Peyer's patch (tissue), 4 donors: ENCODE data around the gene ZNF569. TPM values are rescaled to one million over a fixed set of nuclear protein-coding genes. Genes with fewer than 3 reads are reported as not detected.

Experiments
- DNase-seq, 3 donors: peaks; one replicate each; pipeline ENCODE4 v3.0.0-alpha.2; 2017 to 2019
- H3K27ac ChIP-seq, 4 donors: fragments of 200-600 bp; sonication (generic); one replicate each; pipeline ENCODE4 v1.5.1; 2016 to 2019
- H3K27me3 ChIP-seq, 2 donors: fragments of 200-600 bp; sonication (generic); one replicate each; pipeline ENCODE4 v1.5.1; 2019
- H3K36me3 ChIP-seq, 3 donors: fragments of 200-600 bp; sonication (generic); one replicate each; pipeline ENCODE4 v1.5.1; 2016 to 2019
- H3K4me1 ChIP-seq, 4 donors: fragments of 200-600 bp; sonication (generic); one replicate each; pipeline ENCODE4 v1.5.1; 2016 to 2019
- H3K4me3 ChIP-seq, 4 donors: fragments of 200-600 bp; sonication (generic); 1 replicate in 3 of 4; 2 replicates in 1 of 4; pipeline ENCODE4 v1.5.1; 2016 to 2019; ENCODE audit warnings: mild to moderate bottlenecking in 1 of 4
- H3K9me3 ChIP-seq, 4 donors: fragments of 200-600 bp; sonication (generic); one replicate each; pipeline ENCODE4 v1.5.1; 2016 to 2019; ENCODE audit warnings: mild to moderate bottlenecking in 1 of 4
- POLR2A ChIP-seq, 2 donors: fragments of 450-650 bp; IDR thresholded peaks; one replicate each; pipeline ENCODE4 v1.5.1; 2017; ENCODE audit warnings: antibody characterized with exemption in 2 of 2, mild to moderate bottlenecking in 2 of 2, moderate library complexity in 2 of 2
- total RNA-seq, 4 donors: library from RNA; depleted of rRNA; stranded (reverse); fragments of >200 nt; gene quantifications; one replicate each; pipeline ENCODE4 v1.1.0, GENCODE V29; 2016
- TF ChIP-seq, protein P1 (sequence below), 6 experiments: fragments of 450-650 bp in 4 of 6; fragments of 200-600 bp in 2 of 6; sonication (generic) in 1 of 6; IDR thresholded peaks; one replicate each; pipeline ENCODE4 v1.5.1; 2017 to 2019; ENCODE audit warnings: antibody characterized with exemption in 6 of 6, mild to moderate bottlenecking in 3 of 6, moderate library complexity in 1 of 6

ZNF569 gene
- 1 to 10 TPM; 1.1 to 3.5 (median 1.4) TPM for total RNA-seq

DNA sequence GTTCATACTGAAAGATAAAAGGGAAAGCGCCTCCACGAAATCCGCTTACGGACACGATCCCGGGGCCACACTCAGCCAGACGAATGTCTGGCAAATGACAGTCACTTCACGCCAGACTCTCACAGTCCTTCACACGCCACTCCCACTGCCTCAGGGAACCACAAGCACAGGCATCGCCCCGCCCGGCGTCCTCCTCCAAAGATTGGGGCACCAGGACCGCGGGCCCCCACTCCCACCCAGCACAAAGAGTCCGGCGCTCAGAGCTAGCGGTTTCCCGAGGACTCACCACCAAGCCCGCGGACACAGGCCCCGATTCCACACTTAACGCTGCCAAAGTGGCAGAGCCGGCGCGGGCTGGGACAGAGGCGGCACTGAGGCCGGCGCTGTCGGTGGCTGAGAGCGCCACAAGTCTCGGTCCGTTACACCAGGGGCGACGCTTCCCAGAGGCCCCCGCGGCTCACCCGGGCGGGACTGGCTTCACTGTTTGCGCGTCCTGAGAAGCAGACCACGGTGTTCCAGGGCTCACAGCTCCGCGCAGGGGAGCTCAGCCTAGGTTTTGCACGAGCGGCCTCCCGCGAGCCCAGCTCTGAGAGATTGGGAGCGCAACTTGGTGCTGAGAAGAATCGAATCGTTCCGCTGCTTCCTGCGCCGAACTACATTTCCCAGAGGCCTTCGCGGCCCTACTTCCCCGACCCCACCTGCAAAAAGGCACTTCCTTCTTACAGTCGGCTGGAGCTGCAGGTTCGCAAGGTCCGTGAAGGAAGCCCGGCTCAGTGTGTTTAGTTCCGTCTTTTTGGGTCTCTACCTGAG lies at the start of gene ZNF569:
TSS of gene ZNF569 (minus strand) at position 647 of the 810 bp plus-strand sequence. CDS start 22,523 bp downstream, outside the sequence.
- peak; percentile 89 to 97 (median 93) for DNase-seq
- peaks cover 0 to 12% (median 0%) of the 10 kb centered on the region in 4 donors for H3K9me3 ChIP-seq
- peak within 1 kb of the TSS; percentile 54 to 88 (median 72) for H3K4me3 ChIP-seq
- H3K4me1 ChIP-seq: peaks cover 0 to 10% (median 5%) of the 10 kb centered on the region in 4 donors
- H3K36me3 ChIP-seq: peaks cover 0 to 10% (median 0%) of the 10 kb centered on the region in 3 donors
- H3K27me3 ChIP-seq: no peaks in the 10 kb centered on the region
- H3K27ac ChIP-seq: peak within 1 kb of the TSS; percentile 75 to 95 (median 86)
- TF ChIP-seq, protein P1, sequence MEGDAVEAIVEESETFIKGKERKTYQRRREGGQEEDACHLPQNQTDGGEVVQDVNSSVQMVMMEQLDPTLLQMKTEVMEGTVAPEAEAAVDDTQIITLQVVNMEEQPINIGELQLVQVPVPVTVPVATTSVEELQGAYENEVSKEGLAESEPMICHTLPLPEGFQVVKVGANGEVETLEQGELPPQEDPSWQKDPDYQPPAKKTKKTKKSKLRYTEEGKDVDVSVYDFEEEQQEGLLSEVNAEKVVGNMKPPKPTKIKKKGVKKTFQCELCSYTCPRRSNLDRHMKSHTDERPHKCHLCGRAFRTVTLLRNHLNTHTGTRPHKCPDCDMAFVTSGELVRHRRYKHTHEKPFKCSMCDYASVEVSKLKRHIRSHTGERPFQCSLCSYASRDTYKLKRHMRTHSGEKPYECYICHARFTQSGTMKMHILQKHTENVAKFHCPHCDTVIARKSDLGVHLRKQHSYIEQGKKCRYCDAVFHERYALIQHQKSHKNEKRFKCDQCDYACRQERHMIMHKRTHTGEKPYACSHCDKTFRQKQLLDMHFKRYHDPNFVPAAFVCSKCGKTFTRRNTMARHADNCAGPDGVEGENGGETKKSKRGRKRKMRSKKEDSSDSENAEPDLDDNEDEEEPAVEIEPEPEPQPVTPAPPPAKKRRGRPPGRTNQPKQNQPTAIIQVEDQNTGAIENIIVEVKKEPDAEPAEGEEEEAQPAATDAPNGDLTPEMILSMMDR (IDR thresholded peaks at IDR 0.05): no peak
- peak in 1 of 2 donors; percentile 22 for TF ChIP-seq POLR2A (IDR thresholded peaks at IDR 0.05)

DNA sequence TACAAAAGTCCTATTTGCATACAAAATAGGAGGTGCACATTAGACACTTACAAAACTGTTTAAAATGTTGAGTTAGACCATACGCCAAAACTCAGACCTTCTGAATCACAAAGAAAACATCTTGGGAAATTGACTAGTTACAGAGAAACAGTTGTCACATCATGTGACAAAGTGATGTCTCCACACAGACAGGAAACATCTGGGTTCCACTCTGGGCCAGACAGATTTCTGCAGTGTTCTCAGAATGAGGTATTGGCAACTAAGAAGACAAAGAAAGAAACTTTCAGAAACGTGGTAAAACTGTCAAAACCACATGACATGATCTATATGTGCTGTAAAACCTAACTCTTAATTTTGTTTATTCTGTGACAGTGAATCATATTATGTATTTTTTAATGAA lies 46.2 kb upstream of the ZNF569 start:
- TF ChIP-seq, protein P1 (IDR thresholded peaks at IDR 0.05): no peak
- TF ChIP-seq POLR2A (IDR thresholded peaks at IDR 0.05): no peak
- Histone ChIP-seq H3K4me1 (no peaks in the 10 kb centered on the region), H3K27me3 (no peaks in the 10 kb centered on the region), H3K9me3 (peaks cover 0 to 33% (median 0%) of the 10 kb centered on the region in 4 donors), H3K27ac (no peak overlapping the region), H3K36me3 (peaks cover 0 to 15% (median 0%) of the 10 kb centered on the region in 3 donors), H3K4me3 (no peak overlapping the region)
- no peak for DNase-seq

DNA sequence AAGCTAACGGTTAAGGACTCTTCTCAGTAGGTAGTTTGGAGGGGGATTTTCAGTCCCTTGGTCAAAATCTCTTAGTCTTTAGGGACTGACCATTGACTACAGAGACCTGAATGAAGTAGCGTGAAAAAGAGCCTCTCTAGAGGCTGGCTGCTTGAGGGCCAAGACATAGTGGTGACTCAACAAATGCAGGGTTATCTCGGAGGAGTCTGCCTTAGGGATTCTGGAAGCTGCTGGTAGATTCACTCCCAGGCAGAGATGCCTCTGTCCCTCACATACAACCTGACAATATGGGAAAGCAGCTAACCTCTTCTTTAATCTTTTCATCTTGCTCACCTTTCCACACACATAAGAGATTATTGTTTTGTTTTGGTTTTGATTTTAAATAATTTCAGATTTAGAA lies 44.6 kb upstream of the ZNF569 start:
- Histone ChIP-seq H3K27ac (no peak overlapping the region), H3K27me3 (no peaks in the 10 kb centered on the region), H3K4me1 (no peaks in the 10 kb centered on the region), H3K9me3 (peaks cover 0 to 19% (median 0%) of the 10 kb centered on the region in 4 donors), H3K36me3 (peaks cover 0 to 15% (median 0%) of the 10 kb centered on the region in 3 donors), H3K4me3 (no peak overlapping the region)
- no peak for DNase-seq
- TF ChIP-seq POLR2A (IDR thresholded peaks at IDR 0.05): no peak
- TF ChIP-seq, protein P1 (IDR thresholded peaks at IDR 0.05): no peak

DNA sequence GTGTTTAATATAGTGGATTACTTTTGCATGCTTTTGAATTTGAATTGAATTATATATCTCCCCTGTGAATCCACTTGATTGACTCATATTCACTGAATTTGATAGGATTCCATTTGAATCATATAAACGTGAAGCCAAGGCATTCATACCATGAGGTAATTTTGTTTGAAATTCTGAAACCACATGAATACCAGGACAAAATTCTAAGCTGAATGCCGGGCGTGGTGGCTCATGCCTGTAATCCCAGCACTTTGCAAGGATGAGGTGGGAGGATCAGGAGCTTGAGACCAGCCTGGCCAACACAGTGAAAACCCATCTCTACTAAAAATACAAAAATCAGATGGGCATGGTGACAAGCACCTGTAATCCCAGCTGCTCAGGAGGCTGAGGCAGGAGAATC lies 43.9 kb upstream of the ZNF569 start:
- no peaks in the 10 kb centered on the region for H3K27me3 ChIP-seq
- DNase-seq: no peak
- no peak overlapping the region for H3K27ac ChIP-seq
- TF ChIP-seq POLR2A (IDR thresholded peaks at IDR 0.05): no peak
- TF ChIP-seq, protein P1 (IDR thresholded peaks at IDR 0.05): no peak
- H3K36me3 ChIP-seq: peaks cover 0 to 10% (median 0%) of the 10 kb centered on the region in 3 donors
- peaks cover 0 to 14% (median 0%) of the 10 kb centered on the region in 4 donors for H3K9me3 ChIP-seq
- H3K4me3 ChIP-seq: no peak overlapping the region
- no peaks in the 10 kb centered on the region for H3K4me1 ChIP-seq

DNA sequence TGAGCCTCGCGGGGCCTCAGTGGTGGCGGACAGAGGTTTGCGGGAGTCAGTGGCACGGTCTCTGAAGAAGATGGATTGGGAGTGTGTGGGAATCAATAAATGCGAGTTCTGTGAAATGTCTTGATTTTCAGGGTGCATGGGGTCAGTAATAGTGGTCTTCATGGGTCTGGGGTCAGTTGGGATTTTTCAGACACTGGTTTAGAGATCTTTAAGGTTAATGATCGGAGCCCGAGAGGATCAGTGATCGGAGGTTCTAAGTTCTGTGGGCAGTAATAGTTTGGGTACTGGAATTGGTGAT lies 39.9 kb upstream of the ZNF569 start:
- H3K27me3 ChIP-seq: no peaks in the 10 kb centered on the region
- H3K27ac ChIP-seq: peak overlapping the region; percentile 84 to 92 (median 87)
- no peak for DNase-seq
- TF ChIP-seq, protein P1 (IDR thresholded peaks at IDR 0.05): no peak
- no peak for TF ChIP-seq POLR2A (IDR thresholded peaks at IDR 0.05)
- H3K4me1 ChIP-seq: no peaks in the 10 kb centered on the region
- peaks cover 0 to 5% (median 2%) of the 10 kb centered on the region in 4 donors for H3K9me3 ChIP-seq
- H3K36me3 ChIP-seq: no peaks in the 10 kb centered on the region
- H3K4me3 ChIP-seq: peak overlapping the region; percentile 56 to 65 (median 64)
